ENCODE data around the gene STK39. TPM values are rescaled to one million over a fixed set of nuclear protein-coding genes. Genes with fewer than 3 reads are reported as not detected.

STK39 gene
- total RNA-seq, 2 experiments from 2014 or later, result 17.7 to 41.1 TPM

- peaks cover 29% of the 10 kb centered on the region for H3K4me1 ChIP-seq (ENCODE audit: insufficient read depth, low read length, poor library complexity, severe bottlenecking)
- no peak overlapping the region for H3K4me3 ChIP-seq (ENCODE audit: low read depth, low read length, poor library complexity, severe bottlenecking)
- no peaks in the 10 kb centered on the region; the same call in 1 of the 2 replicates for H3K79me2 ChIP-seq (ENCODE audit: insufficient read depth, low read depth, low read length)
- no peak overlapping the region for H2AFZ ChIP-seq (ENCODE audit: low read length)
- ChIA-PET POLR2A (interaction anchor here (1.5 kb wide), 1 partner anchor 22 kb away, joined by 3 read pairs; no protein-coding TSS in a partner anchor), CTCF (ENCODE audit: unreplicated experiment) (no interaction called here)
- H4K20me1 ChIP-seq (ENCODE audit: insufficient read depth, low read length), result no peaks in the 10 kb centered on the region
- TF ChIP-seq CTCF (conservative IDR thresholded peaks at IDR 0.05; ENCODE audit: low read length) (no peak), EZH2phosphoT487 (IDR thresholded peaks at IDR 0.05; ENCODE audit: borderline replicate concordance, low read depth, low read length) (no peak)
- no peaks in the 10 kb centered on the region for H3K9me3 ChIP-seq (ENCODE audit: low read length)
- H3K4me2 ChIP-seq (ENCODE audit: low read length), result peak overlapping the region; percentile 53
- intact Hi-C loops (cut with micrococcal nuclease; ENCODE audit: unreplicated experiment), result loop anchor here (2.0 kb wide), 1 partner anchor 55 kb away; the partner anchor contains the start of gene STK39
- no peaks in the 10 kb centered on the region for H3K36me3 ChIP-seq (ENCODE audit: insufficient read depth, low read length)
- no peaks in the 10 kb centered on the region for H3K9me2 ChIP-seq (ENCODE audit: insufficient read depth, low read length)
- no TSS peak for BruUV-seq (replicated peaks)
- H3K27ac ChIP-seq (ENCODE audit: low read depth, low read length, poor library complexity, severe bottlenecking), result no peak overlapping the region
- no peak for DNase-seq (ENCODE audit: low spot score)
Observed at GRCh38 chr2:168191955-168192785, 55.2 kb downstream of the STK39 start.

- Histone ChIP-seq H3K4me3 (ENCODE audit: low read depth, low read length, poor library complexity, severe bottlenecking) (no peak overlapping the region), H3K27ac (ENCODE audit: low read depth, low read length, poor library complexity, severe bottlenecking) (no peak overlapping the region), H2AFZ (ENCODE audit: low read length) (no peak overlapping the region), H3K9me2 (ENCODE audit: insufficient read depth, low read length) (no peaks in the 10 kb centered on the region), H4K20me1 (ENCODE audit: insufficient read depth, low read length) (no peaks in the 10 kb centered on the region), H3K36me3 (ENCODE audit: insufficient read depth, low read length) (no peaks in the 10 kb centered on the region), H3K9me3 (ENCODE audit: low read length) (no peaks in the 10 kb centered on the region), H3K79me2 (ENCODE audit: insufficient read depth, low read depth, low read length) (no peaks in the 10 kb centered on the region; the same call in 1 of the 2 replicates), H3K4me1 (ENCODE audit: insufficient read depth, low read length, poor library complexity, severe bottlenecking) (peaks cover 29% of the 10 kb centered on the region), H3K4me2 (ENCODE audit: low read length) (no peak overlapping the region)
- intact Hi-C loops (cut with micrococcal nuclease; ENCODE audit: unreplicated experiment), result no loop called here
- ChIA-PET POLR2A (interaction anchor here (0.9 to 1.1 kb wide), 2 partner anchors 11 to 26 kb away, joined by 3 read pairs; no protein-coding TSS in a partner anchor), CTCF (ENCODE audit: unreplicated experiment) (no interaction called here)
- TF ChIP-seq EZH2phosphoT487 (IDR thresholded peaks at IDR 0.05; ENCODE audit: borderline replicate concordance, low read depth, low read length), result no peak
- no peak for TF ChIP-seq CTCF (conservative IDR thresholded peaks at IDR 0.05; ENCODE audit: low read length)
- no peak for DNase-seq (ENCODE audit: low spot score)
- BruUV-seq (replicated peaks), result no TSS peak
Observed at GRCh38 chr2:168190590-168191336, 56.6 kb downstream of the STK39 start.
